Nucleus accumbens (tissue), 56 donors: ENCODE measurements around the gene ITGB4.

Experiments
- DNase-seq, 56 donors: peaks; one replicate each; lab custom pipeline; 2025; lab: John Stamatoyannopoulos, UW

Gene ITGB4

GRCh38 chr17:75729351-75729750, 8.1 kb downstream of the ITGB4 start:
- no peak for DNase-seq

- DNase-seq = no peak
These were observed 8.8 kb downstream of the ITGB4 start for GRCh38 chr17:75730065-75730464.

GRCh38 chr17:75731086-75731715, 9.9 kb downstream of the ITGB4 start:
- DNase-seq = no peak

GRCh38 chr17:75731716-75732498, 10.6 kb downstream of the ITGB4 start:
- no peak for DNase-seq

DNA sequence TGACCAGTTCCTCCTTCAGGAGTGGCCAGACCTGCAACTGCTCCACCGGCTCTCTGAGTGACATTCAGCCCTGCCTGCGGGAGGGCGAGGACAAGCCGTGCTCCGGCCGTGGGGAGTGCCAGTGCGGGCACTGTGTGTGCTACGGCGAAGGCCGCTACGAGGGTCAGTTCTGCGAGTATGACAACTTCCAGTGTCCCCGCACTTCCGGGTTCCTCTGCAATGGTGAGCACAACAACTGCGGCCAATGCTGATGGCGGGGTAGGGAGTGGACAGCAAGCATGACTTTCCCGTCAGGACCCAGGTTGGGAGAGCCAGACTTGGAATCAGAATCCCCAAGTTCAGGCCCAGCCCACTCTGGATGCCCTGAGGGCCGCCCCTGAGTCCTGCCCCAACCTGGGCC, 12.2 kb downstream of the ITGB4 start:
- no peak for DNase-seq

DNA sequence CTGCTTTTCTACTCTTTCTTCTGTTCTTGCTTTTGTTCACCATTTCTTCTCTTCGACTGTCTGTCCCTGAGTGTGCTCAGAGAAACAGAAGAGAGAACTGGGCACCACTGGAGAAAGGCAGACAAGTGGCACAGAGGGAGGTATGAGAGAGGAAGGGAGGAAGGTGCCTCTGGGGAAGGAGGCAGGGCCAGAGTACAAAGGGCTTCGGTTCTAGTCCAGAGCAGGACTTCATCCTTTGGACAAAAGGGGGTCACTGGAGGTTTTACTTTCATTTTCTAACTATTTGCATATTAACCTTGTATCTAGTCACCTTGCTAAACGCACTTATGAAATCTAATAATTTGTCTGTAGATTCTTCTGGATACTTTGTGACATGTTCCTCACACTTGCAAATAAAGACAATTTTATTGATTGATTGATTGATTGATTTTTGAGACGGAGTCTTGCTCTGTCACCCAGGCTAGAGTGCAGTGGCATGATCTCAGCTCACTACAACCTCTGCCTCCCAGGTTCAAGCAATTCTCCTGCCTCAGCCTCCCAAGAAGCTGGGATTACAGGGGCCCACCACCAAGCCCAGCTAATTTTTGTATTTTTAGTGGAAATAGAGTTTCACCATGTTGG, 13.5 kb downstream of the ITGB4 start:
- no peak for DNase-seq

DNA sequence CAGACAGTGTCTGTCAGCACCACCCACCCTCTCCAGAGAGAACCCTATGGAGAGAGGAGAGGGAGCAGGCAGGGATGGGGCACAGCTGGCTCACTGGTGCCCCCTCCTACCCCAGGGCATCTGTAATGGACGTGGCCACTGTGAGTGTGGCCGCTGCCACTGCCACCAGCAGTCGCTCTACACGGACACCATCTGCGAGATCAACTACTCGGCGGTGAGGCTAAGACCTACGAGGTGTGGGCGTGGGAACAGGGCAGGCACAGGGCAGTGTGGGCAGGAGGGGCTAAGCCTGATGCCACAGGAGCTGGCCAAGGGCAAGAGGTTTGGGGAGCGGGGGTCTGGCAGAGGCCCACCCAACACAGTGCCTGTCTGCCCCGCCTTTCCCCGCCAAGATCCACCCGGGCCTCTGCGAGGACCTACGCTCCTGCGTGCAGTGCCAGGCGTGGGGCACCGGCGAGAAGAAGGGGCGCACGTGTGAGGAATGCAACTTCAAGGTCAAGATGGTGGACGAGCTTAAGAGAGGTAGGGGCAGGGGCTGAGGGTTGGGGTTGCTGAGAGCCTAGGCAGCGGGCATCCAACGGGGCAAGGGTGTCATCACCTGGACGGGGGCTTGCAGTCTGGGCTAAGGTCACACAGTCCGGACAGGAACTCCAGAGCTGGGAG, 15.0 kb downstream of the ITGB4 start:
- DNase-seq = no peak

GRCh38 chr17:75737133-75737962, 16.1 kb downstream of the ITGB4 start:
- no peak for DNase-seq

- DNase-seq = peak in 34 of 56 donors; percentile 8 to 74 (median 32)
These were observed 17.1 kb downstream of the ITGB4 start for GRCh38 chr17:75738218-75738802.

DNA sequence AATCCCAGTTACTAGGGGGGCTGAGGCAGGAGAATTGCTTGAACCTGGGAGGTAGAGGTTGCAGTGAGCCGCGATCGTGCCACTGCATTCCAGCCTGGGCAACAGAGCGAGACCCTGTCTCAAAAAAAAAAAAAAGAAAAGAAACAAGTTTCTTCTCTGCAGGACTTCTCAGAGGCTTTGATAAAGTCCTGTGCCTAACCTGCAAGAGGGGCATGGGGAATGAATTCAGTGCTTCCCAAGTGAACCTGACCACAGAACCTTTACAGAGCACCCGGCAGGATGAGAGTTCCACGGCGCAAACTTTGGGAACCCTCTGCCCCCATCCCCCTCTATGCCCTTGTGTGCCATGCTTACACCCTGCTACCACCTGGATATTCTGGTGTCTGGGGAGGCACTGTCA, 17.9 kb downstream of the ITGB4 start:
- DNase-seq = no peak

GRCh38 chr17:75739801-75740200, 18.5 kb downstream of the ITGB4 start:
- no peak for DNase-seq

DNA sequence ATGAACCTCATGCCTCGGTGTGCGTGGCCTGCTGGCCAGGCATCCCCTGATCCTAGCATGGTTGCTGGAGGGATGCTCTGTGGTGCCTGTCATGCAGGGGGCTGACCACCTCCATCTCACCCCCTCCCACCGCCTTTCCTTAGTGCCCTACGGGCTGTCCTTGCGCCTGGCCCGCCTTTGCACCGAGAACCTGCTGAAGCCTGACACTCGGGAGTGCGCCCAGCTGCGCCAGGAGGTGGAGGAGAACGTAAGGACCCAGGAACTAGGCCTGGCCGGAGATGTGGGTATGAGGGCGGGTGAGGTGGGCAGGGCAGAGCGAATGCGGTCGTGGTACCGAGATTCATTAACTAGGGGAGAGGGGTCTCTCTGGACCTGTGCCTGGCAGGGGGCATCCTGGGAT, 19.0 kb downstream of the ITGB4 start:
- no peak for DNase-seq

GRCh38 chr17:75740631-75741077, 19.4 kb downstream of the ITGB4 start:
- DNase-seq = no peak

- no peak for DNase-seq
These were observed 21.1 kb downstream of the ITGB4 start for GRCh38 chr17:75742337-75742736.

GRCh38 chr17:75743625-75744206, 22.5 kb downstream of the ITGB4 start:
- no peak for DNase-seq

GRCh38 chr17:75748706-75749105, 27.4 kb downstream of the ITGB4 start:
- no peak for DNase-seq

- DNase-seq = peak in 51 of 56 donors; percentile 28 to 95 (median 74)
These were observed 28.5 kb downstream of the ITGB4 start for GRCh38 chr17:75749545-75750389.

DNA sequence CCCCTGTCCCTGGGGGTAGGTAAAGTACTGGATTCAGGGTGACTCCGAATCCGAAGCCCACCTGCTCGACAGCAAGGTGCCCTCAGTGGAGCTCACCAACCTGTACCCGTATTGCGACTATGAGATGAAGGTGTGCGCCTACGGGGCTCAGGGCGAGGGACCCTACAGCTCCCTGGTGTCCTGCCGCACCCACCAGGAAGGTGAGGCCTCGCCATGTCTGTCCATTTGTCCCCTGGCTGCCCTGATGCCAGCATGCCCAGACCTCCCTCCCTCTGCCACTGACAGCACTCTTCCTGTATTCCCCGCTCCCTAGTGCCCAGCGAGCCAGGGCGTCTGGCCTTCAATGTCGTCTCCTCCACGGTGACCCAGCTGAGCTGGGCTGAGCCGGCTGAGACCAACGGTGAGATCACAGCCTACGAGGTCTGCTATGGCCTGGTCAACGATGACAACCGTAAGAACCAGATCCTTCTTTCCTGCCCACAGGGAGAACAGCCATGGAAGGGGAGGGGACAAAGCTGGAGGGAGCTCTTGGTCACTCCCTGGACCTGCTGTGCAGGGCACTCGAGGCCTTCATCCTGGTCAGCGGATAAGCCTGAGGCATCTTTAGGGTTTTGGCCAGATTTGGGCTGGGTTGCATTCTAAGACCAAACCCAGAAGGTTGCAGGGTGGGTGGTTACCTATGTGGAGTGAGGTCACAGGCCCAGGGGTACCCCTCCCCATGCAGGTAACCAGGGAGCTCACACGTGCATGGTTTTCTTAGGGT, 29.6 kb downstream of the ITGB4 start:
- no peak for DNase-seq
